HepG2 (cell line): Measurements from ENCODE around the gene BMF. TPM values are rescaled to one million over a fixed set of nuclear protein-coding genes. Genes with fewer than 3 reads are reported as not detected.
A peak's percentile ranks its signal among the peaks of the same experiment; 100 is the strongest.

Experiments
- DR1 ChIP-seq: sonication (generic); formaldehyde crosslinking; IDR thresholded peaks from 2 replicates; pipeline ENCODE4 v1.8.0; 2021; ENCODE audit warnings: mild to moderate bottlenecking, missing genetic modification reagents, inconsistent platforms
- FIP1L1 ChIP-seq: fragments of 200-400 bp; formaldehyde crosslinking; IDR thresholded peaks from 2 replicates; pipeline ENCODE4 v1.6.1; 2018; ENCODE audit warnings: low read depth, mild to moderate bottlenecking, low read length, moderate library complexity, borderline replicate concordance; ENCODE audit not compliant: insufficient read depth
- HNRNPLL ChIP-seq: fragments of 200-400 bp; formaldehyde crosslinking; IDR thresholded peaks from 2 replicates; pipeline ENCODE4 v1.6.1; 2017; ENCODE audit warnings: mild to moderate bottlenecking, low read depth, low read length; ENCODE audit not compliant: poor library complexity, severe bottlenecking
- PATZ1 ChIP-seq: sonication (generic); formaldehyde crosslinking; IDR thresholded peaks from 2 replicates; pipeline ENCODE4 v1.4.0; 2020; ENCODE audit warnings: missing genetic modification reagents
- SIX4 ChIP-seq: sonication (generic); formaldehyde crosslinking; IDR thresholded peaks from 2 replicates; pipeline ENCODE4 v1.4.0; 2020; ENCODE audit warnings: missing genetic modification reagents
- SMARCE1 ChIP-seq: fragments of 450-650 bp; IDR thresholded peaks from 2 replicates; pipeline ENCODE4 v1.6.1; 2017; ENCODE audit warnings: borderline replicate concordance
- WIZ ChIP-seq: sonication (generic); formaldehyde crosslinking; IDR thresholded peaks from 2 replicates; pipeline ENCODE4 v1.5.1; 2020; ENCODE audit warnings: mild to moderate bottlenecking, missing genetic modification reagents
- ZNF776 ChIP-seq: sonication (generic); formaldehyde crosslinking; IDR thresholded peaks from 2 replicates; pipeline ENCODE4 v1.4.0; 2020; ENCODE audit warnings: mild to moderate bottlenecking, missing genetic modification reagents
- polyA plus RNA-seq, 8 experiments: library from polyadenylated mRNA; depleted of rRNA in 3 of 8; stranded (reverse) in 7 of 8; unstranded in 1 of 8; fragments of >200 nt; fragmentation: Illumina TruSeq in 4 of 8; extraction: Trizol in 4 of 8; gene quantifications; 2 replicates each; pipeline versions ENCODE4 v1.2.1 to v1.2.3, GENCODE V29; 2011 to 2016; ENCODE audit warnings: low read depth in 4 of 8, missing spikeins in 1 of 8, mixed read lengths in 1 of 8; ENCODE audit not compliant: insufficient read depth in 1 of 8
- total RNA-seq, 5 experiments: library from RNA; depleted of rRNA; stranded (reverse); fragments of >200 nt; fragmentation: Illumina TruSeq; extraction: Trizol; gene quantifications; 2 replicates each; pipeline ENCODE4 v1.2.3, GENCODE V29; 2016; ENCODE audit warnings: low read depth in 1 of 5
- TF ChIP-seq, protein P1 (sequence below): sonication (generic); formaldehyde crosslinking; IDR thresholded peaks from 2 replicates; pipeline ENCODE4 v1.8.0; 2022; ENCODE audit warnings: mild to moderate bottlenecking, missing genetic modification reagents, borderline replicate concordance
- TF ChIP-seq, protein P2 (sequence below): sonication (generic); formaldehyde crosslinking; IDR thresholded peaks from 2 replicates; pipeline ENCODE4 v1.9.0; 2021; ENCODE audit warnings: missing genetic modification reagents, borderline replicate concordance
- TF ChIP-seq, protein P3 (sequence below): IDR thresholded peaks from 2 replicates; pipeline ENCODE4 v1.6.1; 2016; ENCODE audit warnings: low read depth, missing genetic modification reagents, missing compliant biosample characterization

BMF gene
- total and polyA plus RNA-seq, 2 of the 13 experiments (the other 11 are each of a cell fraction or from before 2014, with no cell fraction given): 8.7 to 15.9 TPM

- TF ChIP-seq HNRNPLL: peak; percentile 17
- TF ChIP-seq DR1: peak; percentile 69
- no peak for TF ChIP-seq WIZ (CRISPR knock-in tag)
- no peak for TF ChIP-seq ZNF776 (CRISPR knock-in tag)
- TF ChIP-seq, protein P1, sequence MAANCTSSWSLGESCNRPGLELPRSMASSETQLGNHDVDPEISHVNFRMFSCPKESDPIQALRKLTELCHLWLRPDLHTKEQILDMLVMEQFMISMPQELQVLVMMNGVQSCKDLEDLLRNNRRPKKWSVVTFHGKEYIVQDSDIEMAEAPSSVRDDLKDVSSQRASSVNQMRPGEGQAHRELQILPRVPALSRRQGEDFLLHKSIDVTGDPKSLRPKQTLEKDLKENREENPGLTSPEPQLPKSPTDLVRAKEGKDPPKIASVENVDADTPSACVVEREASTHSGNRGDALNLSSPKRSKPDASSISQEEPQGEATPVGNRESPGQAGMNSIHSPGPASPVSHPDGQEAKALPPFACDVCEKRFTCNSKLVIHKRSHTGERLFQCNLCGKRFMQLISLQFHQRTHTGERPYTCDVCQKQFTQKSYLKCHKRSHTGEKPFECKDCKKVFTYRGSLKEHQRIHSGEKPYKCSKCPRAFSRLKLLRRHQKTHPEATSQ (CRISPR knock-in tag): peak; percentile 42; the same call in 1 of the 2 replicates
- TF ChIP-seq FIP1L1: no peak
- TF ChIP-seq, protein P2, sequence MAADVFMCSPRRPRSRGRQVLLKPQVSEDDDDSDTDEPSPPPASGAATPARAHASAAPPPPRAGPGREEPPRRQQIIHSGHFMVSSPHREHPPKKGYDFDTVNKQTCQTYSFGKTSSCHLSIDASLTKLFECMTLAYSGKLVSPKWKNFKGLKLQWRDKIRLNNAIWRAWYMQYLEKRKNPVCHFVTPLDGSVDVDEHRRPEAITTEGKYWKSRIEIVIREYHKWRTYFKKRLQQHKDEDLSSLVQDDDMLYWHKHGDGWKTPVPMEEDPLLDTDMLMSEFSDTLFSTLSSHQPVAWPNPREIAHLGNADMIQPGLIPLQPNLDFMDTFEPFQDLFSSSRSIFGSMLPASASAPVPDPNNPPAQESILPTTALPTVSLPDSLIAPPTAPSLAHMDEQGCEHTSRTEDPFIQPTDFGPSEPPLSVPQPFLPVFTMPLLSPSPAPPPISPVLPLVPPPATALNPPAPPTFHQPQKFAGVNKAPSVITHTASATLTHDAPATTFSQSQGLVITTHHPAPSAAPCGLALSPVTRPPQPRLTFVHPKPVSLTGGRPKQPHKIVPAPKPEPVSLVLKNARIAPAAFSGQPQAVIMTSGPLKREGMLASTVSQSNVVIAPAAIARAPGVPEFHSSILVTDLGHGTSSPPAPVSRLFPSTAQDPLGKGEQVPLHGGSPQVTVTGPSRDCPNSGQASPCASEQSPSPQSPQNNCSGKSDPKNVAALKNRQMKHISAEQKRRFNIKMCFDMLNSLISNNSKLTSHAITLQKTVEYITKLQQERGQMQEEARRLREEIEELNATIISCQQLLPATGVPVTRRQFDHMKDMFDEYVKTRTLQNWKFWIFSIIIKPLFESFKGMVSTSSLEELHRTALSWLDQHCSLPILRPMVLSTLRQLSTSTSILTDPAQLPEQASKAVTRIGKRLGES (CRISPR knock-in tag): no peak
- TF ChIP-seq SIX4 (CRISPR knock-in tag): 0 out of 2 replicates have a peak, but pooled peaks have one; percentile 31
- peak; percentile 97 for TF ChIP-seq PATZ1 (CRISPR knock-in tag)
- no peak for TF ChIP-seq SMARCE1
- TF ChIP-seq, protein P3, sequence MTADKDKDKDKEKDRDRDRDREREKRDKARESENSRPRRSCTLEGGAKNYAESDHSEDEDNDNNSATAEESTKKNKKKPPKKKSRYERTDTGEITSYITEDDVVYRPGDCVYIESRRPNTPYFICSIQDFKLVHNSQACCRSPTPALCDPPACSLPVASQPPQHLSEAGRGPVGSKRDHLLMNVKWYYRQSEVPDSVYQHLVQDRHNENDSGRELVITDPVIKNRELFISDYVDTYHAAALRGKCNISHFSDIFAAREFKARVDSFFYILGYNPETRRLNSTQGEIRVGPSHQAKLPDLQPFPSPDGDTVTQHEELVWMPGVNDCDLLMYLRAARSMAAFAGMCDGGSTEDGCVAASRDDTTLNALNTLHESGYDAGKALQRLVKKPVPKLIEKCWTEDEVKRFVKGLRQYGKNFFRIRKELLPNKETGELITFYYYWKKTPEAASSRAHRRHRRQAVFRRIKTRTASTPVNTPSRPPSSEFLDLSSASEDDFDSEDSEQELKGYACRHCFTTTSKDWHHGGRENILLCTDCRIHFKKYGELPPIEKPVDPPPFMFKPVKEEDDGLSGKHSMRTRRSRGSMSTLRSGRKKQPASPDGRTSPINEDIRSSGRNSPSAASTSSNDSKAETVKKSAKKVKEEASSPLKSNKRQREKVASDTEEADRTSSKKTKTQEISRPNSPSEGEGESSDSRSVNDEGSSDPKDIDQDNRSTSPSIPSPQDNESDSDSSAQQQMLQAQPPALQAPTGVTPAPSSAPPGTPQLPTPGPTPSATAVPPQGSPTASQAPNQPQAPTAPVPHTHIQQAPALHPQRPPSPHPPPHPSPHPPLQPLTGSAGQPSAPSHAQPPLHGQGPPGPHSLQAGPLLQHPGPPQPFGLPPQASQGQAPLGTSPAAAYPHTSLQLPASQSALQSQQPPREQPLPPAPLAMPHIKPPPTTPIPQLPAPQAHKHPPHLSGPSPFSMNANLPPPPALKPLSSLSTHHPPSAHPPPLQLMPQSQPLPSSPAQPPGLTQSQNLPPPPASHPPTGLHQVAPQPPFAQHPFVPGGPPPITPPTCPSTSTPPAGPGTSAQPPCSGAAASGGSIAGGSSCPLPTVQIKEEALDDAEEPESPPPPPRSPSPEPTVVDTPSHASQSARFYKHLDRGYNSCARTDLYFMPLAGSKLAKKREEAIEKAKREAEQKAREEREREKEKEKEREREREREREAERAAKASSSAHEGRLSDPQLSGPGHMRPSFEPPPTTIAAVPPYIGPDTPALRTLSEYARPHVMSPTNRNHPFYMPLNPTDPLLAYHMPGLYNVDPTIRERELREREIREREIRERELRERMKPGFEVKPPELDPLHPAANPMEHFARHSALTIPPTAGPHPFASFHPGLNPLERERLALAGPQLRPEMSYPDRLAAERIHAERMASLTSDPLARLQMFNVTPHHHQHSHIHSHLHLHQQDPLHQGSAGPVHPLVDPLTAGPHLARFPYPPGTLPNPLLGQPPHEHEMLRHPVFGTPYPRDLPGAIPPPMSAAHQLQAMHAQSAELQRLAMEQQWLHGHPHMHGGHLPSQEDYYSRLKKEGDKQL (CRISPR knock-in tag): peak; percentile 68; the same call in 1 of the 2 replicates
These were observed 10.0 kb downstream of the BMF start (continued) for GRCh38 chr15:40098489-40099261.
